Neural progenitor cell (in vitro differentiated cells): ENCODE data around the gene TCF7L1.

Source experiments
- EZH2 ChIP-seq: fragments of 200-600 bp; sonication (generic); IDR thresholded peaks from 2 replicates; pipeline ENCODE4 v1.6.1; 2017; ENCODE audit warnings: antibody characterized with exemption, mild to moderate bottlenecking, moderate library complexity
- TF ChIP-seq, protein P1 (sequence below): fragments of 200-600 bp; sonication (generic); IDR thresholded peaks from 2 replicates; pipeline ENCODE4 v1.5.1; 2017; ENCODE audit warnings: antibody characterized with exemption, mild to moderate bottlenecking

DNA sequence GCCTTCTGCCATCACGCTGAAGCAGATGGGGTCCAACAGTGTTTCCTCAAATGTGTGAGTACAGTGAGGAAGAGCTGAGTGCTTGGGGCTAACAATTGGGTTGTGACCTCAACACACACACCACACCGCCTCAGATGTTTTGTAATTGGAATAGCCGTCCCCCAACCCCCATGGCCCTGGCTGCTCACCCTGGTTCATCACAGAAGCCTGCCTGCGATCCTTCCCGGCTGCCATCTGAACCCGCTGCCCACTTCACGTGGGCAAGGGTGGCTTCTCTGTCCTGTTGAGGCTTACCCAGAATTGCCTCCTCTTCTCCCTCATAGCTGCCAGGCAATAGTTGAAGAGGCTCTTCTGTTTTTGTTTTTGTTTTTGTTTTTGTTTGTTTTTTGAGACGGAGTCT lies 150.4 kb downstream of the TCF7L1 start:
- TF ChIP-seq, protein P1, sequence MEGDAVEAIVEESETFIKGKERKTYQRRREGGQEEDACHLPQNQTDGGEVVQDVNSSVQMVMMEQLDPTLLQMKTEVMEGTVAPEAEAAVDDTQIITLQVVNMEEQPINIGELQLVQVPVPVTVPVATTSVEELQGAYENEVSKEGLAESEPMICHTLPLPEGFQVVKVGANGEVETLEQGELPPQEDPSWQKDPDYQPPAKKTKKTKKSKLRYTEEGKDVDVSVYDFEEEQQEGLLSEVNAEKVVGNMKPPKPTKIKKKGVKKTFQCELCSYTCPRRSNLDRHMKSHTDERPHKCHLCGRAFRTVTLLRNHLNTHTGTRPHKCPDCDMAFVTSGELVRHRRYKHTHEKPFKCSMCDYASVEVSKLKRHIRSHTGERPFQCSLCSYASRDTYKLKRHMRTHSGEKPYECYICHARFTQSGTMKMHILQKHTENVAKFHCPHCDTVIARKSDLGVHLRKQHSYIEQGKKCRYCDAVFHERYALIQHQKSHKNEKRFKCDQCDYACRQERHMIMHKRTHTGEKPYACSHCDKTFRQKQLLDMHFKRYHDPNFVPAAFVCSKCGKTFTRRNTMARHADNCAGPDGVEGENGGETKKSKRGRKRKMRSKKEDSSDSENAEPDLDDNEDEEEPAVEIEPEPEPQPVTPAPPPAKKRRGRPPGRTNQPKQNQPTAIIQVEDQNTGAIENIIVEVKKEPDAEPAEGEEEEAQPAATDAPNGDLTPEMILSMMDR, result no peak
- no peak for TF ChIP-seq EZH2
